ENCODE results near the gene DNM1. TPM values are rescaled to one million over a fixed set of nuclear protein-coding genes. Genes with fewer than 3 reads are reported as not detected.

DNM1 gene
- total and polyA plus RNA-seq, 7 experiments from 2014 or later, result 0.24 to 2.0 (median 0.86) TPM; not detected in 1

- DNase-seq, result peak; percentile 70 to 93 (median 89)
These were observed 15.6 kb downstream of the DNM1 start for GRCh38 chr9:128218518-128219389.

GRCh38 chr9:128219831-128220230 lies 16.7 kb downstream of the DNM1 start:
- Histone ChIP-seq H3K36me3 (ENCODE audit: control insufficient read depth in 2 of 3, insufficient read depth in 3 of 3, low read length in 3 of 3) (no peaks in the 10 kb centered on the region), H3K9me3 (ENCODE audit: control insufficient read depth in 2 of 3, low read length in 3 of 3) (no peaks in the 10 kb centered on the region), H3K27ac (ENCODE audit: low read depth, low read length) (no peak overlapping the region), H3K4me3 (ENCODE audit: low read length) (no peak overlapping the region), H3K4me1 (ENCODE audit: control insufficient read depth in 2 of 2, insufficient read depth in 2 of 2, low read length in 2 of 2) (peaks cover 5 to 7% of the 10 kb centered on the region in 2 donors), H3K27me3 (ENCODE audit: control insufficient read depth in 2 of 2, insufficient read depth in 2 of 2, low read length in 2 of 2) (no peaks in the 10 kb centered on the region)
- ChIA-PET CTCF (no interaction called here), POLR2A (interaction anchor here (0.6 kb wide), 1 partner anchor 42 kb away, joined by 4 read pairs; no protein-coding TSS in a partner anchor)
- ATAC-seq (no peak), DNase-seq (no peak)
- intact Hi-C loops (cut with micrococcal nuclease), result no loop called here
- Mint-ChIP-seq H3K4me1 (peaks cover 9 to 13% (median 12%) of the 10 kb centered on the region in 7 donors), H3K27ac (peak overlapping the region in 2 of 9 donors; percentile 37 to 47), H3K27me3 (peaks cover 0 to 4% (median 0%) of the 10 kb centered on the region in 5 donors), H3K36me3 (no peaks in the 10 kb centered on the region), H3K4me3 (no peak overlapping the region), H3K9me3 (peaks cover 0 to 3% (median 0%) of the 10 kb centered on the region in 11 donors)

More at GRCh38 chr9:128218518-128219389, 15.6 kb downstream of the DNM1 start:
- intact Hi-C loops (cut with micrococcal nuclease), result loop anchor here (1.0 kb wide), 9 partner anchors 15 to 238 kb away; partner anchors contain the start of genes BBLN (in 2 of the 2), DNM1 (in 2 of the 2), GOLGA2 (in 2 of the 2) and SWI5 (in 2 of the 2)
- H3K4me3 ChIP-seq (ENCODE audit: low read length), result peak overlapping the region; percentile 62
- POLR2A ChIA-PET, result interaction anchor here (0.5 to 1.3 kb wide), 4 partner anchors 8 to 601 kb away, joined by 3 to 5 read pairs (median 4); partner anchors contain the start of genes GOLGA2 and SWI5
- peak overlapping the region; percentile 80 to 93 (median 83) for H3K4me3 Mint-ChIP-seq
- H3K27ac ChIP-seq (ENCODE audit: low read depth, low read length), result peak overlapping the region; percentile 47
- ATAC-seq, result peak; percentile 98
- H3K36me3 Mint-ChIP-seq, result no peaks in the 10 kb centered on the region
- H3K9me3 ChIP-seq (ENCODE audit: control insufficient read depth in 2 of 3, low read length in 3 of 3), result no peaks in the 10 kb centered on the region
- peaks cover 9 to 13% (median 12%) of the 10 kb centered on the region in 7 donors for H3K4me1 Mint-ChIP-seq
- peaks cover 5 to 7% of the 10 kb centered on the region in 2 donors for H3K4me1 ChIP-seq (ENCODE audit: control insufficient read depth in 2 of 2, insufficient read depth in 2 of 2, low read length in 2 of 2)
- peaks cover 0 to 8% (median 0%) of the 10 kb centered on the region in 5 donors for H3K27me3 Mint-ChIP-seq
- peaks cover 0 to 3% (median 0%) of the 10 kb centered on the region in 11 donors for H3K9me3 Mint-ChIP-seq
- CTCF ChIA-PET, result interaction anchor here (0.6 to 0.8 kb wide), 2 partner anchors 23 to 44 kb away, joined by 3 read pairs; no protein-coding TSS in a partner anchor
- no peaks in the 10 kb centered on the region for H3K27me3 ChIP-seq (ENCODE audit: control insufficient read depth in 2 of 2, insufficient read depth in 2 of 2, low read length in 2 of 2)
- peak overlapping the region; percentile 18 to 93 (median 65) for H3K27ac Mint-ChIP-seq
- no peaks in the 10 kb centered on the region for H3K36me3 ChIP-seq (ENCODE audit: control insufficient read depth in 2 of 3, insufficient read depth in 3 of 3, low read length in 3 of 3)

- H3K36me3 Mint-ChIP-seq, result no peaks in the 10 kb centered on the region
- intact Hi-C loops (cut with micrococcal nuclease), result no loop called here
- H3K9me3 ChIP-seq (ENCODE audit: control insufficient read depth in 2 of 3, low read length in 3 of 3), result no peaks in the 10 kb centered on the region
- H3K27ac ChIP-seq (ENCODE audit: low read depth, low read length), result no peak overlapping the region
- ChIA-PET POLR2A (no interaction called here), CTCF (interaction anchor here (0.6 kb wide), 1 partner anchor 26 kb away, joined by 3 read pairs; no protein-coding TSS in a partner anchor)
- H3K4me3 ChIP-seq (ENCODE audit: low read length), result no peak overlapping the region
- H3K36me3 ChIP-seq (ENCODE audit: control insufficient read depth in 2 of 3, insufficient read depth in 3 of 3, low read length in 3 of 3), result no peaks in the 10 kb centered on the region
- DNase-seq, result no peak
- H3K4me3 Mint-ChIP-seq, result no peak overlapping the region
- peaks cover 0 to 2% (median 0%) of the 10 kb centered on the region in 5 donors for H3K27me3 Mint-ChIP-seq
- no peaks in the 10 kb centered on the region for H3K27me3 ChIP-seq (ENCODE audit: control insufficient read depth in 2 of 2, insufficient read depth in 2 of 2, low read length in 2 of 2)
- H3K4me1 Mint-ChIP-seq, result peaks cover 9 to 13% (median 12%) of the 10 kb centered on the region in 7 donors
- peaks cover 0 to 3% (median 0%) of the 10 kb centered on the region in 11 donors for H3K9me3 Mint-ChIP-seq
- no peak for ATAC-seq
- H3K4me1 ChIP-seq (ENCODE audit: control insufficient read depth in 2 of 2, insufficient read depth in 2 of 2, low read length in 2 of 2), result peaks cover 5 to 7% of the 10 kb centered on the region in 2 donors
- no peak overlapping the region for H3K27ac Mint-ChIP-seq
These were observed 18.8 kb downstream of the DNM1 start for GRCh38 chr9:128222026-128222425.

GRCh38 chr9:128222880-128223670 lies 19.9 kb downstream of the DNM1 start:
- Histone ChIP-seq H3K4me3 (ENCODE audit: low read length) (no peak overlapping the region), H3K4me1 (ENCODE audit: control insufficient read depth in 2 of 2, insufficient read depth in 2 of 2, low read length in 2 of 2) (peaks cover 3 to 5% of the 10 kb centered on the region in 2 donors), H3K27ac (ENCODE audit: low read depth, low read length) (no peak overlapping the region), H3K27me3 (ENCODE audit: control insufficient read depth in 2 of 2, insufficient read depth in 2 of 2, low read length in 2 of 2) (no peaks in the 10 kb centered on the region), H3K36me3 (ENCODE audit: control insufficient read depth in 2 of 3, insufficient read depth in 3 of 3, low read length in 3 of 3) (no peaks in the 10 kb centered on the region), H3K9me3 (ENCODE audit: control insufficient read depth in 2 of 3, low read length in 3 of 3) (no peaks in the 10 kb centered on the region)
- POLR2A ChIA-PET, result no interaction called here
- intact Hi-C loops (cut with micrococcal nuclease), result no loop called here
- CTCF ChIA-PET, result no interaction called here
- Mint-ChIP-seq H3K27ac (peak overlapping the region in 1 of 9 donors; percentile 34), H3K4me3 (peak overlapping the region in 1 of 10 donors; percentile 7), H3K36me3 (no peaks in the 10 kb centered on the region), H3K9me3 (peaks cover 0 to 3% (median 0%) of the 10 kb centered on the region in 11 donors), H3K4me1 (peaks cover 8 to 13% (median 11%) of the 10 kb centered on the region in 7 donors), H3K27me3 (peaks cover 0 to 2% (median 0%) of the 10 kb centered on the region in 5 donors)
- ATAC-seq (no peak), DNase-seq (no peak)

GRCh38 chr9:128224877-128225276 lies 21.7 kb downstream of the DNM1 start:
- H3K27me3 ChIP-seq (ENCODE audit: control insufficient read depth in 2 of 2, insufficient read depth in 2 of 2, low read length in 2 of 2), result no peaks in the 10 kb centered on the region
- ChIA-PET POLR2A (no interaction called here), CTCF (no interaction called here)
- ATAC-seq, result no peak
- no peak overlapping the region for H3K4me3 ChIP-seq (ENCODE audit: low read length)
- H3K4me1 ChIP-seq (ENCODE audit: control insufficient read depth in 2 of 2, insufficient read depth in 2 of 2, low read length in 2 of 2), result no peaks in the 10 kb centered on the region
- H3K27ac ChIP-seq (ENCODE audit: low read depth, low read length), result no peak overlapping the region
- DNase-seq, result no peak
- no peak overlapping the region for H3K4me3 Mint-ChIP-seq
- intact Hi-C loops (cut with micrococcal nuclease), result no loop called here
- no peaks in the 10 kb centered on the region for H3K9me3 ChIP-seq (ENCODE audit: control insufficient read depth in 2 of 3, low read length in 3 of 3)
- no peaks in the 10 kb centered on the region for H3K36me3 Mint-ChIP-seq
- H3K27me3 Mint-ChIP-seq, result no peaks in the 10 kb centered on the region
- peaks cover 0 to 3% (median 0%) of the 10 kb centered on the region in 11 donors for H3K9me3 Mint-ChIP-seq
- no peak overlapping the region for H3K27ac Mint-ChIP-seq
- no peaks in the 10 kb centered on the region for H3K4me1 Mint-ChIP-seq
- H3K36me3 ChIP-seq (ENCODE audit: control insufficient read depth in 2 of 3, insufficient read depth in 3 of 3, low read length in 3 of 3), result no peaks in the 10 kb centered on the region

GRCh38 chr9:128225770-128226411 lies 22.7 kb downstream of the DNM1 start:
- H3K4me1 Mint-ChIP-seq, result no peaks in the 10 kb centered on the region
- POLR2A ChIA-PET, result no interaction called here
- H3K27me3 ChIP-seq (ENCODE audit: control insufficient read depth in 2 of 2, insufficient read depth in 2 of 2, low read length in 2 of 2), result no peaks in the 10 kb centered on the region
- H3K9me3 Mint-ChIP-seq, result peaks cover 0 to under 1% (median 0%) of the 10 kb centered on the region in 11 donors
- no peak overlapping the region for H3K27ac ChIP-seq (ENCODE audit: low read depth, low read length)
- H3K4me3 Mint-ChIP-seq, result no peak overlapping the region
- no peaks in the 10 kb centered on the region for H3K9me3 ChIP-seq (ENCODE audit: control insufficient read depth in 2 of 3, low read length in 3 of 3)
- CTCF ChIA-PET, result no interaction called here
- H3K36me3 Mint-ChIP-seq, result no peaks in the 10 kb centered on the region
- ATAC-seq, result no peak
- H3K36me3 ChIP-seq (ENCODE audit: control insufficient read depth in 2 of 3, insufficient read depth in 3 of 3, low read length in 3 of 3), result no peaks in the 10 kb centered on the region
- H3K4me3 ChIP-seq (ENCODE audit: low read length), result no peak overlapping the region
- no peak for DNase-seq
- H3K27ac Mint-ChIP-seq, result no peak overlapping the region
- H3K4me1 ChIP-seq (ENCODE audit: control insufficient read depth in 2 of 2, insufficient read depth in 2 of 2, low read length in 2 of 2), result no peaks in the 10 kb centered on the region
- intact Hi-C loops (cut with micrococcal nuclease), result no loop called here
- no peaks in the 10 kb centered on the region for H3K27me3 Mint-ChIP-seq

Data from naive thymus-derived CD4-positive, alpha-beta T cell (primary cell).